Measurements from ENCODE around the gene SELENOS.

SELENOS gene

GRCh38 chr15:101276501-101277037, 716 bp downstream of the SELENOS start:
- DNase-seq (ENCODE audit: low spot score) = peak; percentile 24

DNA sequence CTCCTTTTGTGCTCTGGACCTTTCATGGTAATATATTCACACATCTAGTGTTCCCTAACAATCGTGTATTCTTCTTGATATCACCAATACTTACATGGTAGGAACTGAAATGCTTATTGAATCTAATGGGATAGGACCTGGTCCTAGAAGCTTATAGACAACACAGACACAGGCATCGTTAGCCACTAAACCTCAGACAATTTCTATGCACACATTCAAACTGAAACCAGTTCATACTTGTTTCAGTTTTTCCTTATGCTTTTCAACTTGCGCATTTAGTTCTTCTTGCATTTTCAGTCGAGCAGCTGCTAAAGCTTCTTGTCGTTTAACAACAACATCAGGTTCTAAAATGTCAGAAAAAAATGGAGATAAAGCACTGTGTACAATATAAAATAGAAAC, 2.3 kb downstream of the SELENOS start:
- no peak for DNase-seq (ENCODE audit: low spot score)

- no peak for DNase-seq (ENCODE audit: low spot score)
These were observed 3.8 kb downstream of the SELENOS start for GRCh38 chr15:101273534-101273933.

- DNase-seq (ENCODE audit: low spot score) = no peak
These were observed 4.7 kb downstream of the SELENOS start for GRCh38 chr15:101272584-101272983.

DNA sequence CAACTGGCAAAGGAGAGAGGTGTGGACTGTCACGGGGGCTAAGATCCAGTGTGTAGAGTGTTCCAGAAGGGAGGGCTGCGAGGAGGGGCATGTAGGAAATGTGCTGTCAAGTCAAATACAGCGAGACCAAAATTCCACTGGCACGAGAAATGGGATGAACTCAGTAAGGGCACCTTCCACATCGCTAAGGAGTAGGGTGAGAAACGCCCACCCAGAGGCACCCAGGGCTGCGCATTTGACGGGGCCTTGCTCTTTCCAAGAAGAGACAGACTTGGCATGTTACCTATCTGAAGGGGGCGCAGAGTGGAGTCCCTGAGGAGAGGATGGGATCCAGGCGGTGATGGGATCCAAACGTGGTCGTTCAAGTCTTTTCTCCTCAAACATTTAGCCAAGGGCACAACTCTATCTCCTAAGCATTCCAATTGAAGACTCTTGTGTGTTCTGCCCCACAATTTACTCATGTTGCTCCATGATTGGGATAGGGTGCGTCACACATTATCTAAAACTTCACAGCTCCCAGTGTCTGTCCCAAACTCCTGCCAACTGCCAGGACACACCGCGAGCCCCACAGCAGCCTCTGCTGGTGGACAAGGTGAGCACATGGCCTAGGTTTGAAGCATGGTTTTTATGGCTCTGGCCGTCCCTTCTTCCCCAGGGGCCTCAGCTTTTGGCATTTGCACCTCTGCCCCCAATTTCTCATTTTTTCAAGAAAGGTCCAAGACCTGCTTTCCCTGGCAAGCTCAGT, 7.6 kb downstream of the SELENOS start:
- DNase-seq (ENCODE audit: low spot score) = no peak

DNA sequence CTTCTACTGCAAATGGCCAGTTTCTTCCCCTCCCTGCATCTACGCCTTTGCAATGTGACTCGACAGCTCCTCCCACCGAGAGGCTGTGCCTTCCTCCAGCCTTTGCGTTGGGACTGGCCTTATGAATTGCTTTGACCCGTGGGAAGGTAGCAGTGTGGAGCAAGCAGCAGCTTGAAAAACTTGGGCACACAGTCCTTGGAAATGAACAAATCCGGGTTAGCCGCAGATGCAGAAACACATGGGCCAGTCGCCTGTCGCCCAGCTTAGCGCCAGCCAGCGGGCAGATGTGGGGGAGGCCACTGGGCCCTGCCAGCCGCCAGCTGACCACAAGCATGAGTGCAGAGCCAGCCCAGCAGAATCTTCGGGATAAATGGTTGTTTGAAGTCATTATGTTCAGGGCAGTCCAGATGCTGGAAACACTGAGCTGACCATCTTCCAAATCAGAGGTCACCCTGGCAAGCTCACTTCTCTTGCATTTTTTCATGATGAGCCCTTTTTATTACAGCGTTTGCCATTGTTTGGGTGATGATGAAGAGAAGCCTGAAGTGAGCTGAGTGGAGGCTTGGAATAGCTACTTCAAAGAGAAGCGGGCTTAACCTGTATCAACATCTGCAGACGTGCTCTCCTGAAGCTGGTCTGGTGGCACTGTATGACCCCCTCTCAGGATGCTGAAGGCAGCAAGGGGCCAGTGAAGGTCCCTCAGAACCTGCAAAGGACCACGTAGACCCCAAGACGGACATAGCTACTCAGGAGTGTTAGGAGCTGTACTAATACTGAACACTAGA, 9.8 kb downstream of the SELENOS start:
- no peak for DNase-seq (ENCODE audit: low spot score)

DNA sequence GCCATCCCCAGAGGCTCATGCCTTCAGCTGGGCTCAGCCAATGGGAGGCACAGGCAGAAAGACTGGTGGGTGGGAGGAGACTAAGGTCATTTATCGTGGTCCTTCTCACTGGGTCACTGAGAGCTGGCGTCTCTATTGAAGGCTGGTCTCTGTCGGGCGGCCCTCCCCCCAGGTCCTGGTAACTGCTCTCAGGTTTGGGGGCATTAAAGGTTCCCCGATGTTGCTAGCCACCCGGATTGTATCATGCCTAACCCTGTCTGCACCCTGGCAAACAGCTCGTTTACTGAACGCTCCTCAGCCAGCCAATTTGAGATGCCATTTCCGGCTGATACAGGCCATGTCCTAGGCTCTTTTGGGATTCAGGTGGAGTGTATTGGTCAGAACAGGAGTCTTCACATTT, 10.5 kb downstream of the SELENOS start:
- DNase-seq (ENCODE audit: low spot score) = no peak

DNA sequence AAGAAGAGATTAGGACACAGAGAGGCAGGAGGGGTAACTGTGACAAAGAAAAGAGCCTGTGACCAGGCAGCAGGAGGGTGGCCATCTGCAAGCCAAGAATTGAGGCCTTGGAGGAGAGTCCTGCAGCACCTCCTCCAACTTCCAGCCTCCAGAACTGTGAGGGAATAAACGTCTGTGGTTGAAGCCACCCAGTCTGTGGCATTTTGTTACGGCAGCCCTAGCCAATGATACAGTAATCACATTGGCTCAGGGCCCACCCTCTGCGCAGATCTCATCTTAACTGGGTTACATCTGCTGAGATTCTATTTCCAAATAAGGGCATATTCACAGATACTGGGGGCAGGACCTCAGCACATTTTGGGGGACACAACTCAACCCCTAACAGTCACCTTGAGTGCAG, 11.3 kb downstream of the SELENOS start:
- DNase-seq (ENCODE audit: low spot score) = no peak

GRCh38 chr15:101264911-101265641, 12.2 kb downstream of the SELENOS start:
- no peak for DNase-seq (ENCODE audit: low spot score)

DNA sequence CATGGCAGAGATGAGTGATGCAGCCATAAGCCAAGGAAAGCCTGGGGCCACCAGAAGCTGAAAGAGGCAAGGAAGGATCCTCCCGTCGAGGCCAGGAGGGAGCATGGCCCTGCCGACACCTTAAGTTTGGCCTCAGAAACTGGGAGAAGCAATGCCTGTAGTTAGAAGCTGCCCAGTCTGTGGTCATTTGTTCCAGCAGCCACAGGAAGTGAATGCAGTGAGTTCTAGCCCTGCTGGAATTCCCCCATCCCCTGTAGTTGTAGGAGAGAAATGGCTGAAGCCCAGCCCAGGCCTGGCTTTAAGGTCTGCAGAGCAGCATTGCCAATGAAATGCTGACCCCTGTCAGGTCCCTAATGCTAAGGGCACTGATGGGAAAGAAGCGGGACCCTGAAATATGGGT, 13.3 kb downstream of the SELENOS start:
- no peak for DNase-seq (ENCODE audit: low spot score)

- no peak for DNase-seq (ENCODE audit: low spot score)
These were observed 14.7 kb downstream of the SELENOS start for GRCh38 chr15:101262551-101262950.

GRCh38 chr15:101258238-101259144, 18.8 kb downstream of the SELENOS start:
- peak; percentile 76 for DNase-seq (ENCODE audit: low spot score)

DNA sequence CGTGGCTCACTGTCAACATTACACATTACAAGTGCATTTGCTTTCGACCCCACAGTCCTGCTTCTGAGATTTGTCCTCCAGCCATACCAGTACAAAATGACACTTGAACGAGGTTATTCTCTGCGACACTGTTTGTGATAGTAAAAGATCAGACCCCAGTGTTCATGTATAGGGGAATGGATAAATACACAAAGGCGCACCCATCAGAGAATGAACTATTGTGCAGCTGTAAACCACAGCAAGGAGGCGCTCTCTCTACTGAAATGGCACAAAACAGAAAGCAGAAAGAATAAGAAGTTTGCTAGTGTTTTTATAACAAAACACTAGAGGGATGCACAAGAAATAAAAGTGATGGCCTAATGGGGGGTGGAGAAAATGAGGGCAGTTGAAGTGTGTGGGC, 20.5 kb downstream of the SELENOS start:
- no peak for DNase-seq (ENCODE audit: low spot score)

- peak; percentile 85 for DNase-seq (ENCODE audit: low spot score)
These were observed 21.6 kb downstream of the SELENOS start for GRCh38 chr15:101255615-101256241.

DNA sequence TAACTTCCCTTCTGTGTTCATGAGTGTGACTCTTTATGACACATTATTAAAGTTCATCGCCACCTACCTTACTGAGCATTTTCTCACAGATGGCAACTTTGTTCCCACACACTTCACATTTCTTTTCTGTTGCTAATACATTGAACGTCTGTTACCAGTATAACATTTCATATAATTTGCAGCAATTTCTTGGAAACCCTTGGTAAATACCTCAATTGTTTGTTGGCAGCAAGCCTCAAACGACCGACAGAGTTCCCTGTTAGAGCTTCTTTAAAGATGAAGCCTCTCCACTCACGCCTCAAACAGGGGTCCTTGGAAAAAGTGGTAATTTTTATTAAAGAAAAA, 22.3 kb downstream of the SELENOS start:
- DNase-seq (ENCODE audit: low spot score) = peak; percentile 61

DNA sequence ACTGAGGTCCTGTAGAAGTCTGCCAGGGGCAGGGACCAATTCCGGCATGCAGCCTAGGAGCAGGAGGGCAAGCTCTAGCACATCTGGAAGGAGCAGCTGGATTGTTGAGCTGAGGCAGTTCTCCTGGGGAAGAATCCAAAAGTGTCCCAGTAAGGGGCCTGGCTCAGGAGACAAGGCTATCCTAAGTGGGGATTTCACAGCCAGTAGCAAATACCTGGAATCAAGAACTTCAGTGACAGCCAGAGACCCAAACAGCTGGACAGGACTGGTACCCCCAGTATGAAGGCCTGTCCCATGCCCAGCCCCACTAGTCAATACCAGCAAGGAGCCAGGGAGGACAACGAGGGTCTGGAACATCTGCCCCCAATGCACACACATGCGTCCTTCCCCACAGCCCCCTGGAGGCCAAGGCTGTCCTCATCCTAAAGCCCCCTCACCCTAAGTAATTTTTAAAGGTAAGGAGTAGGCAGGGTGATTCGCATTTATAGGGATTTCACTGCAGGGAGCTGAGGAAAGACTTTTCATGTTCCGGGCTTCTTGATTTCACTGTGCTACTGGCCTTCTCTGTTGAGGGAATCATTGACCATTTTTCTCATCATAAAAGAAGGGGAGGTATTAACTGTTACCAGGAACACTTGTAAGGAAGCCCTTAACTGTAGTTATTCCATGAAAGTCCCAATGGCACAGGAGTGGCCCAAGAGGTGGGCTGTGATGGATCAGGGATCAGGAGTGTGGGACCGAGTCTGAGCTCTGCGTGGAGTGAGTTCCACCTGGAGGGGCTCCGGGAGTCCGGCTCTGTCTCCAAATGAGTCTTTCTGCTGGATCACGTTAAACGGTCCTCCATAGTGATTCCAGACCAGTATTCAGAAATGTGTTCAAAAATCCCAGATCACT, 22.9 kb downstream of the SELENOS start:
- DNase-seq (ENCODE audit: low spot score) = no peak

GRCh38 chr15:101252836-101253235, 24.4 kb downstream of the SELENOS start:
- DNase-seq (ENCODE audit: low spot score) = no peak

DNA sequence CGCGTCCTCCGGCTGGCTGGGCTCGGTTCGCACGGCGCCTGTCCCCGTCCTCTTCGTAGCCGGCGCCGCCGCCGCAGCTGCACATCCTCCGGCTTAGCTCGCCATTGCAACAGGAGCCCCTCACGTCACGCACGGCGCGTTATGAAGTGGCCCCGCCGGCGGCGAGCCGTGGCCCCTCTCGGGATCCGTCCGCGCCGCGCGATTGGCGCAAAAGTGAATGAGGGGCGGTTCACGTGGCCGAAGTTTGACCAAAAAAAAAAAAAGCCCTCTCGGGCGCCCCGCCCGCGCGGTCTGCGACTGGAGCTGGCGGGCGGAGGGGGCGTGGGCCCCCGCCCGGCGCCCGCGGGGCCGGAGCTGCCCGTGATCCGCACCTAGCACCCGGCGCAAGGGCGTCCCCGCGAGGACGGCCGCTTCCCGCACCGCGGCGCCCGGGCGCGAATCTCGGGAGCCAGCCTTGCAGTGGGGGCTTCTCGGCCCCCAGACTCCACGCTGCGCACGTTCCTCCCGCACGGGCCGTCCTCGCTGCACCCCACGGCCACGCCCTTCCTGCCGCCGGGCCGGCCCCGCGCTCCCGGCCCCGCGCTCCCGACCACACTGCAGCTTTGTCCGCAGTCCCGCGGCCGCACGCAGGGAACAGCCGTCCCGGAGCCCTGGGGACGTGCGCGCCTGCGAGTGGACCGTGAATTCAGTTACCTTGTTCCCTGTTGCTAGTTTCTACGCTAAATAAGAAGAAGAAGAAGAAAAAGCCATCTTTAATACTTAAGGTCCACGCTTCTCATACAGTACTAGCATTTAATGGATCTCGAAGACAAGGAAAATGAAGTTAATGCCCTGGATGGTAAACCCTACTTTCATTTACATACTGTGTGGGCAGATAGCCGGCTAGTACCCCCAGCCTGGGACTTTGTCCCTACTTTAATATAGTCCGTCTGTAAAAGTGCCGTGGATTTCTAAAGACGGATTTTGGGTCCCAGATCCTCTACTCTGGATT, 25.2 kb downstream of the SELENOS start, which contains the start of gene CHSY1:
TSS of gene CHSY1 (minus strand) at position 219 of the 991 bp plus-strand sequence. CDS start 592 bp downstream, outside the sequence.
- DNase-seq (ENCODE audit: low spot score) = peak; percentile 73

Data from hematopoietic multipotent progenitor cell treated with erythropoietin and hydrocortisone succinate and interleukin-3 and kit ligand, for 15 days (in vitro differentiated cells).